GM21390 (cell line): Measurements from ENCODE around the gene COA1.
"Not testable (repeated sequence)": the region's sequence is repeated elsewhere in the genome, so short reads cannot be mapped to it uniquely, and the experiment has no call there.

ENCODE experiments used
- ATAC-seq: cut with Tn5 transposase; IDR thresholded peaks from one replicate; pipeline ENCODE4 v1.9.1; 2021; ENCODE audit not compliant: unreplicated experiment

COA1 gene

DNA sequence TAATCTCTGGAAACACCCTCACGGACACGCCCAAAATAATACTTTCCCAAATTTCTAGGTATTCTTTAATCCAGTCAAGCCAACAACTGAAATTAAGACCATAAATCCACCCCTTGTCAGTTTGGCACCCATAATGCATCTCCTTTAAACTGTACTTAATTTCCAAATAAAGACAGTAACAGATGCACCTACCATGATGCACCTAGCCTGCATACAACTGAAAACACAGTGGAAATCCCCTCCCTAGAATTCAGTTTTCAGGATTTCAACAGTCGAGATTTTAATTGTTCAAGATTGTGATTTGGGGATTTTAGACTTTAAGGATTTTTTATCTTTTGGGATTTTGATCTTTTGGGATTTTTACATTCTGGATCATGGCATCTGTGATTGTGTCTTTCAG lies 129.3 kb downstream of the COA1 start:
- ATAC-seq, result no peak

DNA sequence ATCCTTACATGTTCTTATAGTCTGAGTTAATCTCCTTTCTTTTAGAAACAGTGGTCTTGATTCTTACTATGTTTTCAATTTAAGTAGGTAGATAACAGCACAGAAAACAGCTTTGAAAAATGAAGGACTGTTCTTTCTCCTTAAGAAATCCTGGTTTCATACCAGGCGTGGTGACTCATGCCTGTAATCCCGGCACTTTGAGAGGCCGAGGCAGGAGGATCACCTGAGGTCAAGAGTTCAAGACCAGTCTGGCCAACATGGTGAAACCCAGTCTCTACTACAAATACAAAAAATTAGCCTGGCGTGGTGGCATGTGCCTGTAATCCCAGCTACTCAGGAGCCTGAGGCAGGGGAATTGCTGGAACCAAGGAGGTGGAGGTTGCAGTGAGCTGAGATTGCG lies 132.9 kb downstream of the COA1 start:
- not testable (repeated sequence) for ATAC-seq

DNA sequence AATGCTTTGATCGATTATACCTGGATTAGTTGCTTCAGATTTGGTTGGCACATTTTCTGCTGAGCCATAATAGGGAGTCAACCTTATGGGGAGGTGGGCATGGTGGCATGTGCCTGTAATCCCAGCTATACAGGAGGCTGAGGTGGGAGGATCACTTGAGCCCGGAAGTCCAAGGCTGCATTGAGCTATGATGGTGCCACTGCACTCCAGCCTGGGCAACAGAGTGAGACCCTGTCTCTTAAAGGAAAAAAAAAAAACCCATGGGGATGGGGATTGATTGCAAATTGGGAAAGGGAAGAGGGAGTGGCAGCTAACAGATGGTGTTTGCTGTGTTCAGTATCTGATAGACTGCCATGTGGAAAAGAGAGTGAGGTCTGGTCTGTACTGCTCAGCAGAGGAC lies 135.3 kb downstream of the COA1 start:
- ATAC-seq, result no peak

DNA sequence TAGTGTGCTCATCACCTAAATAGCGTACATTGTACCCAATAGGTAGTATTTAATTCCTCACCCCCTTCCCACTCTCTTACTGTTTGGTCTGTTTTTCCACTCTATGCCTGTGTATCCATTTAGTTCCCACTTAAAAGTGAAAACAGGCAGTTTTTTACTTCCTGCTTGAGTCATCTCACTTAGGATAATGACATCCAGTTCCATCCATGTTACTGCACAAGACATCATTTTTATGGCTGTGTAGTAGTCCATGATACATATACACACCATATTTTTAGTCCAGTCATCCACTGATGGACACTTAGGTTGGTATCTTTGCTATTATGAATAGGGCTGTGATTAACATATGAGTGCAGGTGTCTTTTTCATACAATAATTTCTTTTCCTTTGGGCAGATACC lies 136.3 kb downstream of the COA1 start:
- ATAC-seq, result no peak

DNA sequence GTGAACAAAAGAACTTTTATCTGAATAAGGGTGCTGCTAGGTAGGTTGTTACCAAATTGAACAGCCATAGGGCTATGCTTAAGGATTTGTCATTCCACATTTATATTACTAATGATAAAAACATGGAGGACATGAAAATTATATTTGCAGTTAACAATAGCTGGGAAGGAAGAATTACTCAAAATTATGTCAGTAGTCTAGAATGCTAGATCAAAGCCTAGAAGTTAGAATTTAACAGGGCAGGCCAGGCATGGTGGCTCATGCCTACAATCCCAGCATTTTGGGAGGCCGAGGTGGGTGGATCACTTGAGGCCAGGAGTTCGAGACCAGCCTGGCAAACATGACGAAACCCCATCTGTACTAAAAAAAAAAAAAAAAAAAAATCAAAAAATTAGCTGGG lies 137.0 kb downstream of the COA1 start:
- ATAC-seq, result no peak

DNA sequence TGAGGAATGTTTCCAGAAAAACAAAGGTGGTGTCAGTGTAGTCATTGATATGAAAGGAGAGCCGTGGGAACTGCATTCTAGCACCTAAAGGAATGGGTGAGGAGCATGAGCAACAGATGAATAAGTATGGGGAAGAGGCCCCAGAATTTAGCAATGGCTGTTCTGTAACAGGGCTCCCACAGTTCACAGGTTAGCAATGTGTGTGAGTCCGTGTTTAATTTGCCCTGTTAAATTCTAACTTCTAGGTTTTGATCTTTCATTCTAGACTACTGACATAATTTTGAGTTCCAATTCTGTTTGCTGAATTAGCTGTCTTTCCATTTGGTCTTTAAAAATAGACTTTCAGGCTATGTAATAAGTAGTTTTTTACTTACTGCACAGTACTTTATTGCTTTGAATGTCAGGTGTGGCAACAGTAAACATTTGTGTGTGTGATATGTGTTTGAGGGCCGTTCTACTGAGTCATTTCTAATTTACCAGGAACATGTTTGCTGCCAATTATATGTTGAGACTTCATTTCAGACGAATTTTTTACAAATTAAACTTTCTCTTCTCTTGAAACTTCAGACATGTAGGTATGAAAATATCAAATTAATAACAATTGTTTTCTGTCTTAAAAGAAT lies 137.7 kb downstream of the COA1 start:
- ATAC-seq, result no peak

DNA sequence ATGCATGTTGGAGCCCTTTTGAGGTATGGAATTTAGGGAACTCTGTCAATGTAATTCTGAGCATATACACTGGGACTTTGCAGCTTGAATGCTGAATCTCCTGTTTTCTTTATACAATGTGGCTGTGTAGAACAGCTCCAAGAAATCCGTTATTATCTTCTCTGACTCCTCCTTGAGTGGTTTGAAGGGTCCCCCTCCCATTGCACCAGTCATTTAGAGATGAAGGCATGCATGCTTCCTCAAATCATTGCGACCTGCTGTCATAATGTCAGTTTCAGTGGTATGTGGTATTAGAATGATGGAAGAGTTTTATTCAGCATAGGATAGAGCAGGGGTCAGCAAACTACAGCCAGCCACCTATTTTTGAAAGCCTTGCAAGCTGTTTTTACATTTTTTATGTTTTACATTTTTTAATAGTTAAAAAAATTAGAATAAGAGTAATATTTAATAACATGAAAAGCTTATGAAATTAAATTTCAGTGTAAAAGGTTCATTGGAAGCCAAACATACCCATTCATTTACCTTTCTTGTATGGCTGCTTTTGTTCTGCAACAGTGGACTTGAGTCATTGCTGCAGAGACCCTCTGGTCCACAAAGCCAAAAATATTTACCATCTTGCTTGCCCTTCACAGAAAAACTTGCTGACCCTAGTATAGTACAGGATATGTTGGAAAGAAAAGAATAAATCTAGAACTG lies 138.3 kb downstream of the COA1 start:
- peak; percentile 65 for ATAC-seq

DNA sequence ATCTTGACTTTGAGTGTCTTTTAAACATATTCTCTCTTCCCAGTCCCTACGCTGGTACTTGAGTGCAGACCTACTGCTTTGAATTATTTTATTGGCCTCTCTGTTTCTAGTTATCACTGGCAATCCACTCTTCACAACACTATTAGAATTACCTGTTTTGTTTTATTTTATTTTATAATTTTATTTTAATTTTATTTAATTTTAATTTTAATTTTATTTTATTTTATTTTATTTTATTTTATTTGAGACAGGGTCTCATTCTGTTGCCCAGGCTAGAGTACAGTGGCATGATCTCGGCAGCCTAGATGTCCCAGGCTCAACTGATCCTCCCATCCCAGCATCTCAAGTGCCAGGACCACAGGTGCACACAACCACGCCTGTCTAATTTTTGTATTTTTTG lies 139.6 kb downstream of the COA1 start:
- ATAC-seq, result no peak
